ENCODE data around the gene WDR87.
"Not testable (repeated sequence)": the region's sequence is repeated elsewhere in the genome, so short reads cannot be mapped to it uniquely, and the experiment has no call there.

The WDR87 gene

DNA sequence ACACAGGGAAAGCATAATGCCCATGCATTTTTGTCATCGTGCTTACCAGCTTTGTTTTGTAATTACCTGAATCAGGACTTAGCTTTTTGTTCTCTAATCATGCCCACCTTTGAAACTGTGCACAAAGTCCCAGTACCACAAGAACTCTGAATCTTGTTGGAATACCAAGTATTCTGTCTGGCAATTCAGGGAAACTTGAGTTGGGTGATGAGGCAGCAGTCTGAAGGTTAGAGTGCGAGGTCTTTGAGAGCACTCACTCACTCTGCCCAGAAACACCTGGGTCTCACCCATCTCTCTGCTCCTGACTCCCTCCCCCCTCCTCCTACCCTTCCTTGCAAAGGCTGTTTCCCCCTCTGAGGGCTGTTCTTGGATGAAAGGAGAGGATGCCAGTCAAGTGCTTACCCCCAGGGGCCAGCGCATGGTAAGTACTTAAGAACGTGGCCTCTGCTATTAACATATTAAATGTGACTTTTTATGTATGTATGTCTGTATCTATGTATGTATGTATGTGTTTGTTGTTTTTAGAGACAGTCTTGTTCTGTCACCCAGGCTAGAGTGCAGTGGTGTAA, 23.0 kb upstream of the WDR87 start:
- no peak for DNase-seq

DNA sequence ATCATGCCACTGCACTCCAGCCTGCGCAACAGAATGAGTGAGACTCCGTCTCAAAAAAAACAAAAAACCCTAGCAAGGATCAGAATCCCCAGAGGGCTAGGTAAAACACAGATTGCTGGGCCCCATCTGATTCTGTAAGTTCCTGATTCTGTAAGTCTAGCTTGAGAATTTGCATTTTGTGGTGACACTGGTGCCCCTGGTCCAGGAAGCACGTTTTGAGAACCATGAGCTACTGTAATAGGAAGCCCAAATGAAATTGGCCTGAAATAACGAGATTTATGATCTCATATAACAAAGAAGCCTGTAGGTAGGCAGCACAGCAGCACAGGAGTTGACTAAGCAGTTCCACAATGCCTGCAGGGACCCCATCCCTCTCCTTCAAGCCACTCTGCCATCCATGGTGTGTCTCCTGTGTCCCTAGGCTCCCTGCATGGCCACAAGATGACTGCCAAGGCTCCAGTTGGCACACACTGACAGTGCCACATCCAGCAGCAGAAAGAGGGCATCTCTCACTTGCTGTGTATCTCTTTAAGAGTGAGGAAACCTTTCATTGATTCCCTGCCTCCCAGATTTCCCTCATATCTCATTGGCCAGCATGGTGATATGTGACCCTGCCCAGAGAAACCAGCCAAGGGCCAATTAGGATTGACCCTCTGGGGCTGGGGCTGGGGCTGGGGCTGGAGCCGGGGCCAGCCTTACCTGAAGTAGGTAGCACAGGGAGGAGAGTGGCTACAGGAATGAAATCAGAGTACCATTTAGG, 22.3 kb upstream of the WDR87 start:
- DNase-seq, result no peak

DNA sequence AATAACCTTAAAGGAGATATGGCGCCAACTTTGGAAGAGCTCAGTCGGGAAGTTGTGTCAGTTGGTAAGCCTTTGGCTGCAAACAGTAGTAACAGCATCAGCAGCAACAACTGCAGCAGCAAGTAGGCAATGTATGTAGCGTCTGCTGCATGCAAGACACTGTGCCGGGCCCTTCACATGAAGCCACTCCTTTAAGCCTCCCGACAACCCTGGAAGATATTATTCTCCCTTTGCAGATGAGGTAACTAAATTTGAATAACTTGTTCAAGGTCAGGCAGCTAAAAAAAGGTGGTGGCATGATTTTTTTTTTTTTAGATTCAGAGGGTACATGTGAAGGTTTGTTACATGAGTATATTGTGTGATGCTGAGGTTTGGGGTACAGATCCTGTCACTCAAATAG, 20.3 kb upstream of the WDR87 start:
- no peak for DNase-seq

DNA sequence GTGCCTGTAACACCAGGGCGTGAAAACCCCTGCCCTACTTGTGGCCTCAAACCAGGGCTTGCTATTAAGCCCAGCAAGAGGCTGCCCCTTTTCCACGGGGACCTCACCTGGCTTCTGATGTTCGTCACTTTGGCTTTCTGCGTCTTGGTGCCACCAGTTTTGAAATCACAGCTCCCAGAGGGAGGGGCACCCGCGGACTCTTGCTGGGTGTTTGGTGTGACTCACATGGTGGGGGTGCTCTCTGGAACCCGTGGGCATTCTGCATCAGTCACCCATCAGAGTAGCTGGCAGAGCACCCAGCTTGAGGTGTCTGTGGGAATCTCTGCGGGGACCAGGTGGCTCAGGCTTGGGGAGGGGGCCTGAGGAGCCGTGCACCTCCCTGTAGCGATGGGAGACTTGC, 19.9 kb upstream of the WDR87 start:
- DNase-seq, result no peak

DNA sequence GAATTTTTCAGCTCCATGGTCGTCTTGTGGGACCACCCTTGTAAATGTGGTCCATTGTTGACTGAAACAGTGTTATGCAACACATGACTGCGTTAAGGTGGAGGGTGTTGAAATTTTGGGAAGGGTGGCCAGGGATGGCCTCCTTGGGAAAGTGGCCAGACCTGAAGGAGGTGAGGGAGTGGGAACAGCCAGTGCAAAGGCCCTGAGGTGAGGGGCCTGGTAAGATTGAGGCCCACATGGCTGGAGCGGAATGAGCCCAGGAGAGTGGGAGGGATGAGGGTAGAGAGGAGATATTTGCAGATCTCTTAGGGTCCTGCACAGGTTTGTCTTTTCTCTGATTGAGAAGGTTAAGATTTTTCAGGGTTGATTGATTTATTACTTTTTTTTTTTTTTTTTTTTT, 18.8 kb upstream of the WDR87 start:
- DNase-seq, result no peak

DNA sequence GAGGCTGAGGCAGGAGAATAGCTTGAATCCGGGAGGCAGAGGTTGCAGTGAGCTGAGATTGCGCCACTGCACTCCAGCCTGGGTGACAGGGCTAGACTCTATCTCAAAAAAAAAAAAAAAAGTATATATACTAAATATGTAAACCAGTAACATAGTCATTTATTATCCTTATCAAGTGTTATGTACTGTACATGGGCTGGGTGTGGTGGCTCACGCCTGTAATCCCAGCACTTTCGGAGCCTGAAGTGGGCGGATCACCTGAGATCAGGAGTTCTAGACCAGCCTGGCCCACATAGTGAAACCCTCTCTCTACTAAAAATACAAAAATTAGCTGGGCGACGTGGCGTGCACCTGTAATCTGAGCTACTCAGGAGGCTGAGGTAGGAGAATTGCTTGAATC, 18.2 kb upstream of the WDR87 start:
- DNase-seq, result not testable (repeated sequence)

DNA sequence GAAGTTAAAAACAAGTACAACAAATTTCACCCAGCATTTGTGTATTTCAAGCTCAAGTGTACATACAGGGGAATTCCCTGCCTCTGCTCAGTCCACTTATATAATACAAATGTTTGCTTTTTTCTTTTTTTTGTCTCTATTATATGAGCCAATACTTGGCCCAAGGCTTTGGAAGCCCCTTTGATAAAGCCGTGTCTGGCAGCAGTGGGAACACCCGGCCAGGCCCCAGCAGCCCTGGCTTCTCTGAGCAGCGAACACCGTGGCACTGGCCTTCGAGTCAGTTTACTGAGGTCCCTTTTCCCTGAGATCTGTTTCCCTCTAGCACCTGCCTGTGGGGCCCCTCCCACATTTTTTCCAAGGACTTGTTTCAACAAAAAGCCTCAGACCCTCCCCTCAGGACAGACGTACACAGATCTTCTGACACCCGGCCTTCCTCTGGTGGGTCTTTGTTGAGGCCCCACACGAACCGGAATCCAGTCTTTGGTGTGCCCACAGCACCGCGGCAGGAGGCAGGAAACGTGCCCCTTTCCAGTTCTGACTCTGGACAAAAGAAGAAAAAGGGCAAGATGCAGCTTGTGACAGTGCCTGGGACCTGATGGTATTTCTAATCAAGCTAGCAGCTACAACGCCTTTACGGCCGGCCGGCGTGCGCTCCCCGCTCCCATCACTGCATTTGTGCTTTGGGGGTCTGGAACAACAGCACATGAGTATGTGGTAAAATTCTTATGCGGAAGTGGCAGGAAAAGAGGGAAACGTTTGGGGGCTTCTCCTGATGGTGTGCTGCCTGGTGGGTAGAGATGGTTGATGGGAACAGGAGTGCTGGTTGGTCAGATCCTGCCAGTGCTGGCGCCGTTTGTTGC, 14.4 kb upstream of the WDR87 start:
- no peak for DNase-seq

DNA sequence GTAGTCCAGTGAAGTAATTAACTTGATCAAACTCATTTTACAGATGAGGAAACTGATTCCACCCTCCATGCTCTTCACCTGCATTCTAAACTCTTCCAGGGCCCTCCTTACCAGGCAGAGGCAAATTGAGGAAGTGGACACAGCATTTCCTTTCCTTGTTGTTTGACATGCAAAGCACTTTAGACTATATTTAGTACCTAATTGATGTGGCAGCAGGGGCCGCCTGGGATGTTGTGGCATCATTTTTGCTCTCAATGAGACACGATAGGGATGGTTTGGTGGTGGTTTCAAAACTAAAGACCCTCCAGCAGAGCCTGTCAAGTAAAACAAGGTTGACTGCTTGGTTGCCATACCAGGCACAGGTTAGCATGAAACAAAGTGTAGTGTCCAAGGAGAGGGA, 8.5 kb upstream of the WDR87 start:
- DNase-seq, result no peak

DNA sequence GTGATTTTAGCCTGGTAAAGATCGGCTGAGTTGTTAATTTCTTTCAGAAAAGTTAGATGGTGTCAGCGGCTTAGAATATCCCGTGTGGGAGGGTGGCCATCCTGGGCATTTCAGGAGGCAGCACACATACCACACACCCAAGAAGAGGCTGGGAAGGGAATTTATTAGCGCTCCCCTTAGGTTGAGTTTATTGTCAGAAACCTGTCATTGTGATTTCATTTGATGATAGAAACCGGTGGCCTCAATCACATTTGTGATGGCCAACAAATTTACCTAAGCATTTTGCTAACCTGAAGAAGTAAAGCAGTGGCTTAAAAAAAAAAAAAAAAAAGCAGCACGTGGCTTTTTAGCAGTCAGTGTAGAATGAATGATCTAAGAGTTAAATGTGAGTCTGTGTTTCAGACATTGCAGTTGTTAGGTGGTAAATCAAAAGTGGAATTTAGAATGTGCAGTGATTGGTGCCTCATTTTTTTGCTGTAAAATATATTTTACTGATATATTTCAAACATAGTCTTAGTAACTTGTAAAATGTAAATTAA, 3.3 kb upstream of the WDR87 start:
- DNase-seq, result no peak

DNA sequence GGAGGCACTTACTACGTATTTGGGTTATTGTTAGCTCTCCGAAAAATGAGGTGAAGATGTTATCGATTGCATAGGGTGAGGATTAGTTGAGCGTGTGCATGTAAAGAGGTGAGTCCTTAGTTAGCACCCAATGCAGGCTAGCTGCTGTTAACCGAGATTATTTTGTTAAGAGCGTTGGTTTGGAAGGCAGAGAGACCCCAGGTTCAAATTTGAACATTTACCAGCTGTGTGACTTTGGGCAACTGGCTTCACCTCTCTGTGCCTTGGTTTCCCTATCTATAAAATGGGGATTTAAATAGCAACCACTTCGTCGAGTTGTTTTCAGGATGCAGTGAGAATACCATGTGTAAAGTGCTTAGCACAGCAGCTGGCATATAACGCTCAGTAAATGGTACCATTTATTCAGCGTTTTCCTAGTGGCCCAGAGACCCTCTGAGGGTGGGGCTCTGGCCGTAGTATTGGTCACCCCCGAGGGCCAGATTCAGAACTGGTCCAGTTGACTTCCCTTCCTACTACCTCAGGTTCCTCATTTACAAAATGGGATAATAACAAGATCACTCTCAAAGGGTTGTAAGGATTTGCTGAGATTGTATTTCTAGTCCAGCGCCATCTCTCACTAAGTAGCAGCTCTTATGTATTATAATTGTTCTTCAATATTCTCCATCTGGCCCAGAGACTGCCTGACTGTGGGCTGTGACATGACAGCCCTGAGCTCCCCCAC, 1.5 kb upstream of the WDR87 start:
- no peak for DNase-seq

DNA sequence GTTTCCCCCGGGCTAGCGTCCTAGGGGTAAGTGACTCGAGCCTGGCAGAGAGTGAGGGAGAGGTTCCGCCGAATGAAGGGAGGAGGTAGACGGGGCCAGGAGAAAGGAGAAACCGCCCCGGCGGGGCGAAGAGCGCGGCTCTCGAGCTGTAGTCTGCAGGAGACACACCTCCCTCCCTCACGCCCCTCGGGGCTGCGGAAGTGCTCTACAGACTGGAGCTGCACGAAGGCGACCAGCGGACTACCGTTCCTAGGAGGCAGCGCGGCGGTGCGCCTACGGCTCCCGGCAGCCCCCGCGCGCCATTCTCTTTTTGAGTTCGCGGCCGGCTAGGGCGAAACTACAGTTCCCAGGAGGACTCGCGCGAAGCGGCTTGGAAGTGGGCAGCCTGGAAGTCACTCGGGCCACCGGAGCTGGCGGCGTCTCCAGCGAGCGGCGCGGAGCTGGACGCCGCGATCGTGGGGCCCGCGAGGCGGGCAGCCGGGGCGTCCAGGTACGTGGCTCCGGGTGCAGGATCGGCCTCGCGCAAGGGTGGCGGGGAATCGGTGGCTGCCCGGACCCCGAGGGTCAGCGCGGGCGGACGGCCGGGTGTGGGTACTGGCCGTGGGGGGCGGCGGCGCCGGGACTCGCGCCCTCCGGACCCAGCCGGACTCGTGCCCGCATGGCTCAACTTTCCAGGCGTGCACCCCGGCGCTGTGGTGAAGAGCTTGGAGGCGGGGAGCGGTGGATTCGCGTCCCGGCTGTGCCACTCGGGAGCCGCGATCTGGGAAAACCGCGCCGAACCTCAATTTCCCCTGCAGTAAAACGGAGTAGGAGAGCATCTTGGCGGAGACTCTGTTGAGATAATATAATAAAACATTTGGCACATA, 708 bp upstream of the WDR87 start, which contains the start of gene SIPA1L3:
SIPA1L3 (plus strand) TSS at position 340 of the 866 bp plus-strand sequence. CDS start 174,358 bp downstream, outside the sequence.
- DNase-seq, result peak; percentile 96

DNA sequence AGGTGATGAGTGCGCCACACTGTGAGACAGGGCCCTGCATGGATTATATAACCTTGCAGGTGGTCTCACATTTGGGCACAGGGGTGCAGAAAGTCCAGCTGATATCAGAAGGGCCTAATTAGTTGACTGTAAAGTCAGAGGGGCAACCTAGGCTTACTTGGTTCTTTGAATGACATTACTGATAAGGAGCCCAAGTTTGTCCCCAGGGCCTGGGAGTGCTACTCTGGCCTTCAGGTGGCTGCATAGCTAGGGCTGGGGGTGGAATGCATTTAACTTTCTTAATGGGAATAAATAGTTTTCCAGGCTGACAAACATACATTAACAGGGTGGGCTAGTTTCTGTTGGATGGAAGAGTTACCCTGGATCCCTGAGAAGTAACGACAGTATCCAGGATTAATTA, 3.3 kb downstream of the WDR87 start:
- no peak for DNase-seq

DNA sequence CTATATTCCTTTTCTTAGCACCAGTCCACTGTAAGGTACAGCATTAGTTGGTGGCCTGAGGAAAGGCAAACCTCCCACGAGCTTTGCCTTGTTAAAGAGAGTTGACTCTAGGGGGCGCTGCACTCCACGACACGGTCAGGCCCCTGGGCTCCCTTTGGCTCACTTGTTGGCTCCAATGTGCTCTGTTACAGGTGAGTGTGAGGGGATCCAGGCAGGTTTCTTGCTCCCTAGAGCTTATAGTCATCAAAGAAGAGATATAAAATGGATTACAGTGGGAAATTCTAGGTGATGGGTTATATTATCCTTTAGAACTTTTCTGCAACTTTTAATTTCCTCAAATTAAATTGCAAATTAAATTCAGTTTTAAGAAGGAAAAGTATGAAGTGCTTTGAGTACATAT, 3.7 kb downstream of the WDR87 start:
- peak; percentile 51 for DNase-seq

DNA sequence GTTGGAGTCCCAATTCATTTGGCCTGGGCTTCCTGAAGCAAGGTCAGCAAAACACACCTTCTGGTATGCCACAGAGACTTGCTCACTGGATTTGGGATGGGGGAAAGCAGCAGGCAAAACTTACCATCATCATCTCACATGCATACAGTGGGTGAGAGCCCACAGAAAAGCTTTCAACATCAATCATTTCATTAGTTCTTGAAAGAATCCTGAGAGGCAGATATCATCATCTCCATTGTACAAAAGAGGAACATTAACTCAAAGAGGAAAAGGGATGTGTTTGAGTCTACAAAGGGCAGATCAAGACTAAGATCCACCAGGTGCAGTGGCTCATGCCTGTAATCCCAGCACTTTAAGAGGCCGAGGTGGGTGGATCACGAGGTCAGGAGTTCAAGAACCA, 6.4 kb downstream of the WDR87 start:
- DNase-seq, result no peak

DNA sequence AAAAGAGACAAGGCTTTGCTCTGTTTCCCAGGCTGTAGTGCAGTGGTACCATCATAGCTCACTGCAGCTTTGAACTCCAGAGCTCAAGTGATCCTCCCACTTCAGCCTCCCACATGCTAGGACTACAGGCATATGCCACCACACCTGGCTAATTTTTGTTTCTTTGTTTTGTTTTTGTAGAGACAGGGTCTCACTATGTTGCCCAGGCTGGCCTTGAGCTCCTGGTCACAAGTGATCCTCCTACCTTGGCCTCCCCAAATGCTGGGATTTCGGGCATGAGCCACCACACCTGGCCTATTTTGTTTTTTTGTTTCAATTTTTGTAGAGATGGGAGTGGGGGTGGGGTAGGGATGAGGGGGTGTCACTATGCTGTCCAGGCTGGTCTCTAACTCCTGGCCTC, 6.9 kb downstream of the WDR87 start:
- no peak for DNase-seq

DNA sequence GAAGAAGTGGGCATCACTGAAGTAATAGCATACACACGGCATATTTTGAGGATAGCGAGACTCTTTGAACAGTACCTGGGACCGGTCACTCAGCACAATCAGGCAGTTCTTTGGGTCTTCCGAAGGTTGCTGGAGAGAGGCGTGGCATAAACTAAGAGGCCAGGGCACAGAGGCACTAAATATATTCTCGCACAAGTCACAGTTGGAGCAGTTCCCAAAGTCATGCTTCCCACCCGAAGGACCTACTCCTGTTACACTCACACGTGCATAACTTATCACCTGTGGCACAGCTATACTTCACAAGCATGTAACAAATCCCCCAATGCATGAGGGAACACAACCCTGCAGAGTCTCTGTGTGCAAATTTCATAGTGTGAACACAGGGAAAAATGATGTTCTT, 10.2 kb downstream of the WDR87 start:
- no peak for DNase-seq

DNA sequence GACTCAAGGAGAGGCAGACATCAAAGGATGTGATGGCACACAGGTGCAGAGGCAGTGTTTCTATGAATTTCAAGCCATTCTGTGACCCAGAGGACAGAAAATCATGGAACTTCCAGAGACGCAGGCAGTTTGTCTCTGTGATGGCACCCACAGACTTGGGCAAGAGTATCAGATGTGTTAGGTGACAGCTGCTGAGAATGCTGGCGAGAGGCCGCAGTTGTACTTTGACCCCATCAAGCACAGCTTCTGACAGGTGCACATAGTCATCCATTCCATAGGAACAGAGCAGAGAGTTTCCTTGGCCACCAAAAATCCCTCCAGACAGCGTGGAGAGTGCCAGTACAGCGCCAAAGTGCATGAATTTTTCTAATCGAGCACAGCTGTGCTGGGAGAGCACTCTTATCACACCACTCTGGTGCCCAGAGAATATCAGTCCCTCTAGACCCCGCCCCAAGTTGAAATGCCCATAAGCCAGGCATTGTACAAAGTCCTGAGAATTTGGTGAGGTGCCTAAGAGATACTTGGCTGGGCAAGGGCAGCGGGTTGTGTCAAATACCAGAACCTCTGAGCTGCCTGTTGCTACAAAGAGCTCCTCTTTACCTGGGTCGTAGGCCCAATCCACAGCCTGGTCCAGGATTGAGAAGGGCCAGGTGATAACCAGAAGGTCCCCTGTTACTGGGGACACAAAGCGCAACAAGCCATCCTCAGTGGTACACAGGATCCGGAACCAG, 12.4 kb downstream of the WDR87 start:
- DNase-seq, result no peak

DNA sequence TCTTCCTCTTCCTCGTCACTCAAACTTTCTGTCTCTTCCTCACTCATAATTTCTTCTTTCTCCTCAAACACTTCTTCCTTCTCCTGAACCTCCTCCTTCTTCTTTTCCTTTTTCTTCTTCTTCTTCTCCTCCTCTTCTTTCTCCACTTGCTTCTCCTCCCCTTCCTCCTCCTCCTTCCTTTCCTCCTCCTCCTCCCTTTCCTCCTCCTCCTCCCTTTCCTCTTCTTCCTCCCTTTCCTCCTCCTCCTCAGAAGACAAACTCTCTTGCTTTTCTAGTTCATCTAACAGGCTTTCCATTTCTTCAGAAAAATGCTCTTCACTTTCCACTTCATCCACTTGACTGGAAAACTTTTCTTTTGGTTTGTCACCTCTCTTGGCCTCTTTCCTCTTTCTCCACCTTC, 19.8 kb downstream of the WDR87 start:
- no peak for DNase-seq

DNA sequence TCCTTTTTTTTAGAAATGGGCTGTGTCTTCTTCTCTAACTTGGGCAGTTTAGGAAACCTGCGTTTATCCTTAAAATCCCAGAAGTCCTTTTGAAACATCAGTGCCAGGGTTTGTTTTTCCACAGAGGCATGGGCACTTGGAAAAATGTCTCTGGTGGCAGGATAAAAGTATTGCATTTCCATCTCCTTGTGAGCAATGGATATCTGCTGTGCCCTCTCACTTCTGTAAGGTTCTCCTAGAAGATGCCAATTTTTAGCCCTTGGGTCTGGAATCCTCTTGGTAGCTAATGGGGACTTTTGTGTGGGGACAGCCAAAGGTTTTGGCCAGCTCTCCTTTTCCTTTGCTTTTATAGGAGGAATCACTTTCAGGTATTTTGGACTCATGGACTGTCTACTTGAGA, 21.0 kb downstream of the WDR87 start:
- DNase-seq, result no peak

DNA sequence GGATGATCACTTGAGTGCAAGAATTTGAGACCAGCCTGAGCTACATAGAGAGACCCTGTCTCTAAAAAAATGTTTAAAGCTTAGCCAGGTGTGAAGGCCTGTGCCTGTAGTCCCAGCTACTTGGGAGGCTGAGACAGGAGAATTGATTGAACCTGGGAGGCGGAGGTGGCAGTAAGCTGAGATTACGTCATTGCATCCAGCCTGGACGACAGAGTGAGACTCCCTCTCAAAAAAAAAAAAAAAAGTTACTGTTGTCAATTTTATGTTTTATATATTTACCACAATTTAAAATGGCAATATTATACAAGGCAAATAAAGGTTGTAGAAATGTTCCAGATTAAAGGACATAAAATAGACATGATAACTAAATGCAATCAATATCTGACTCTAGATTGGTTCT, 29.2 kb downstream of the WDR87 start:
- no peak for DNase-seq

DNA sequence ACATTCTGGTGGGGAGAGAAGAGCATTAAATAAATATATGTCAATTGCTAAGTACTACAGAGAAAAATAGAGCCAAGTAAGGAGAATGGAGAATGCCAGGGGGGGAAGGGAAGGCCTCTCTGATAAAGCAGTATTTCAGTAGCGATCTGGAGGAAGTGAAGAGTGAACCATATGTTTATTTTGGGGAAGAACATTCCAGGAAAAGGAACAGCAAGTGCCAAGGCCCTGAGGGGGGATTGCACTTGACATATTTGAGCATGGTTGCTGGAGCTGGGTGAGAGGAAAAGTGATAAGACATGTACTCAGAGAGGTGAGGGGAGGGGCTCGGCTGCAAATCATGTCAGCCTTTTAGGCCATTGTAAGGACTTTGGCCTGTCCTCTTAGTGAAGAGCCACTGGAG, 30.4 kb downstream of the WDR87 start:
- no peak for DNase-seq

Data from NCI-H226 (cell line).